Hepatocyte (in vitro differentiated cells): Measurements from ENCODE around the gene ULBP2.
A peak's percentile ranks its signal among the peaks of the same experiment; 100 is the strongest.

Experiments
- EZH2 ChIP-seq: fragments of 200-600 bp; sonication (generic); IDR thresholded peaks from 2 replicates; pipeline ENCODE4 v1.6.1; 2016; ENCODE audit warnings: antibody characterized with exemption, mild to moderate bottlenecking, borderline replicate concordance
- EZH2phosphoT487 ChIP-seq: fragments of 200-600 bp; sonication (generic); IDR thresholded peaks from one replicate; pipeline ENCODE4 v1.6.1; 2018; ENCODE audit warnings: antibody characterized with exemption, mild to moderate bottlenecking, low read depth, moderate library complexity; ENCODE audit not compliant: unreplicated experiment, severe bottlenecking
- TF ChIP-seq, protein P1 (sequence below): fragments of 200-600 bp; sonication (generic); IDR thresholded peaks from 2 replicates; pipeline ENCODE4 v1.5.1; 2016; ENCODE audit warnings: antibody characterized with exemption, mild to moderate bottlenecking; ENCODE audit not compliant: poor library complexity

DNA sequence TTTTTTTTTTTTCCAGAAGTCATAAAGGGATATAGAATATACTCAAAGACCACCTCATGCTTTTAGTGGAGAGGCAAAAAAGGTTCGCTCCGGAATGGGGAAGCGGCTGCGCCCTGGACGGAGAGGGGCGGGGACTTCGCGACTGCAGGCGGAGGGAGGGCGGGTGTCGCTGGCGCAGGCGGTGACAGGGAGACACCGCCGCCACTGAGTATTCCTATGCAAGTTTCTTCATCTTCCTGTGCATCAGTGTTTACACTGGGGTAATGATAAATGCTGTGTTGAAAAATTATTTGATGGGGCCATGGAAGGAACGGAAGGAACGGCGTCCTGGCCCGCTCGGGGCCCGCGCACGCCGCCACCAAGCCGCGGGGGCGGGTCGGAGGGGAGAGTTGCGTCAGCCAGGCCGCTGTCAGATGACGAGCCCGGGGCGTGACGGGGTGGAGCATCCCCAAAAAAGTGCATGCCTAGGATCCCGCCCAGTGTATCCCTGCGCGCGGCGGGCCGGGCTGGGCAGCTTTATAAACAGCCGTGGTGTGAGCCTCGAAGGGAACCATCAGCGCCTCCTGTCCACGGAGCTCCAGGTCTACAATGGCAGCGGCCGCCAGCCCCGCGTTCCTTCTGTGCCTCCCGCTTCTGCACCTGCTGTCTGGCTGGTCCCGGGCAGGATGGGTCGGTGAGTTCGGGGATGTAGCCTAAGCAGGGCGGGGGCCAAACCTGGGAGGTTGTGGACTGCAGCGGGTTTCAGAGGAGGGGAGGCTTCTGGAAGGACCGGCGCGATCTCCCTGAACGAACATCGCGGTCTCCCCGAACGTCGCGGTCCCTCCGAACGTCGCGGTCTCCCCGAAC is 21.9 kb downstream of the ULBP2 start, which contains the start of gene ULBP1:
- TF ChIP-seq, protein P1, sequence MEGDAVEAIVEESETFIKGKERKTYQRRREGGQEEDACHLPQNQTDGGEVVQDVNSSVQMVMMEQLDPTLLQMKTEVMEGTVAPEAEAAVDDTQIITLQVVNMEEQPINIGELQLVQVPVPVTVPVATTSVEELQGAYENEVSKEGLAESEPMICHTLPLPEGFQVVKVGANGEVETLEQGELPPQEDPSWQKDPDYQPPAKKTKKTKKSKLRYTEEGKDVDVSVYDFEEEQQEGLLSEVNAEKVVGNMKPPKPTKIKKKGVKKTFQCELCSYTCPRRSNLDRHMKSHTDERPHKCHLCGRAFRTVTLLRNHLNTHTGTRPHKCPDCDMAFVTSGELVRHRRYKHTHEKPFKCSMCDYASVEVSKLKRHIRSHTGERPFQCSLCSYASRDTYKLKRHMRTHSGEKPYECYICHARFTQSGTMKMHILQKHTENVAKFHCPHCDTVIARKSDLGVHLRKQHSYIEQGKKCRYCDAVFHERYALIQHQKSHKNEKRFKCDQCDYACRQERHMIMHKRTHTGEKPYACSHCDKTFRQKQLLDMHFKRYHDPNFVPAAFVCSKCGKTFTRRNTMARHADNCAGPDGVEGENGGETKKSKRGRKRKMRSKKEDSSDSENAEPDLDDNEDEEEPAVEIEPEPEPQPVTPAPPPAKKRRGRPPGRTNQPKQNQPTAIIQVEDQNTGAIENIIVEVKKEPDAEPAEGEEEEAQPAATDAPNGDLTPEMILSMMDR, result no peak
- TF ChIP-seq EZH2 (no peak), EZH2phosphoT487 (peak; percentile 60)
